Testis (tissue), 3 donors: ENCODE measurements around the gene AP2B1. TPM values are rescaled to one million over a fixed set of nuclear protein-coding genes. Genes with fewer than 3 reads are reported as not detected.

ENCODE experiments used
- DNase-seq: peaks from one replicate; pipeline ENCODE4 v3.0.0-alpha.2; 2019
- H3K27ac ChIP-seq, 2 donors: fragments of 200-600 bp; sonication (generic); one replicate each; pipeline ENCODE4 v1.5.1; 2019
- H3K27me3 ChIP-seq: fragments of 200-600 bp; sonication (generic); one replicate; pipeline ENCODE4 v1.5.1; 2019
- H3K36me3 ChIP-seq: fragments of 200-600 bp; sonication (generic); one replicate; pipeline ENCODE4 v1.5.1; 2017; ENCODE audit warnings: low read depth; ENCODE audit errors: missing control alignments
- H3K4me1 ChIP-seq: fragments of 200-600 bp; sonication (generic); one replicate; pipeline ENCODE4 v1.5.1; 2019
- H3K4me3 ChIP-seq, 2 donors: fragments of 200-600 bp; sonication (generic); one replicate each; pipeline ENCODE4 v1.5.1; 2017 to 2019
- H3K9me3 ChIP-seq: fragments of 200-600 bp; sonication (generic); one replicate; pipeline ENCODE4 v1.5.1; 2017
- POLR2A ChIP-seq: fragments of 450-650 bp; IDR thresholded peaks from one replicate; pipeline ENCODE4 v1.6.1; 2017; ENCODE audit warnings: antibody characterized with exemption, mild to moderate bottlenecking, moderate library complexity
- WGBS, 2 donors: methylation state at CpG; one replicate each; pipeline ENCODE4 v1.1.5; 2018; 5-methylcytosine and 5-hydroxymethylcytosine counted together
- intact Hi-C: fragments of 100-400 bp; cut with DNase I; formaldehyde crosslinking; loops from one replicate; pipeline ENCODE4 v1.15.1; 2023; ENCODE audit warnings: low total_unique reads
- polyA plus RNA-seq: library from polyadenylated mRNA; stranded (reverse); fragments of 350-450 nt; fragmentation: Illumina TruSeq; extraction: RNeasy Lipid Tissue Mini Kit (QIAGEN cat#74804); gene quantifications from one replicate; pipeline ENCODE4 v1.2.3, GENCODE V29; 2014; ENCODE audit warnings: low read depth, low replicate concordance; ENCODE audit not compliant: insufficient read depth
- total RNA-seq, 2 donors: library from RNA; depleted of rRNA; stranded (reverse); fragments of >200 nt; gene quantifications; one replicate each; pipeline ENCODE4 v1.2.3, GENCODE V29; 2016
- TF ChIP-seq, protein P1 (sequence below), 3 experiments: fragments of 450-650 bp in 2 of 3; fragments of 200-600 bp in 1 of 3; sonication (generic) in 1 of 3; IDR thresholded peaks; one replicate each; pipeline ENCODE4 v1.5.1; 2016 to 2019; ENCODE audit warnings: antibody characterized with exemption in 3 of 3, mild to moderate bottlenecking in 2 of 3, moderate library complexity in 1 of 3

Gene AP2B1
- total and polyA plus RNA-seq, 3 donors from 2014 or later, result 132 to 310 (median 147) TPM

DNA sequence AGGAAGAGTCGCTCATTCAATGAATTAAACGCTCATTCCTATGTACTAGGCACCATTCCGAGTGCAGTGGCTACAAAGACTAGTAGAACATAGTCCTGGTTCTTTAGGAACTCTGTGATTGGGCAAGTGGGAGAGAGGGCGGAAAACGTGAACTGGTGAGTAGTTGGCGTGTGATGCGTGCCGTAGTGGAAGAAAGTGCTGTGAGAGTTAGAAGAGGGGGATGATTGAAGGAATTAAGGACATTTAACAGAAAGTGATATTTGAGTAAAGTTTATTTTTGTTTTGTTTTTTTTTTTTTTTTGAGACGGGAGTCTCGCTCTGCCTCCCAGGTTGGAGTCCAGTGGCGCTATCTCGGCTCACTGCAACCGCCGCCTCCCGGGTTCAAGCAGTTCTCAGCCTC is 18.6 kb upstream of the AP2B1 start:
- peak overlapping the region; percentile 73 to 86 for H3K4me3 ChIP-seq
- WGBS, 2 donors, result 13 to 18% methylated on average over 15 of the region's 15 CpGs
- peak overlapping the region in 1 of 2 donors; percentile 79 for H3K27ac ChIP-seq
- TF ChIP-seq POLR2A, result no peak
- TF ChIP-seq, protein P1, sequence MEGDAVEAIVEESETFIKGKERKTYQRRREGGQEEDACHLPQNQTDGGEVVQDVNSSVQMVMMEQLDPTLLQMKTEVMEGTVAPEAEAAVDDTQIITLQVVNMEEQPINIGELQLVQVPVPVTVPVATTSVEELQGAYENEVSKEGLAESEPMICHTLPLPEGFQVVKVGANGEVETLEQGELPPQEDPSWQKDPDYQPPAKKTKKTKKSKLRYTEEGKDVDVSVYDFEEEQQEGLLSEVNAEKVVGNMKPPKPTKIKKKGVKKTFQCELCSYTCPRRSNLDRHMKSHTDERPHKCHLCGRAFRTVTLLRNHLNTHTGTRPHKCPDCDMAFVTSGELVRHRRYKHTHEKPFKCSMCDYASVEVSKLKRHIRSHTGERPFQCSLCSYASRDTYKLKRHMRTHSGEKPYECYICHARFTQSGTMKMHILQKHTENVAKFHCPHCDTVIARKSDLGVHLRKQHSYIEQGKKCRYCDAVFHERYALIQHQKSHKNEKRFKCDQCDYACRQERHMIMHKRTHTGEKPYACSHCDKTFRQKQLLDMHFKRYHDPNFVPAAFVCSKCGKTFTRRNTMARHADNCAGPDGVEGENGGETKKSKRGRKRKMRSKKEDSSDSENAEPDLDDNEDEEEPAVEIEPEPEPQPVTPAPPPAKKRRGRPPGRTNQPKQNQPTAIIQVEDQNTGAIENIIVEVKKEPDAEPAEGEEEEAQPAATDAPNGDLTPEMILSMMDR (IDR thresholded peaks at IDR 0.05), result no peak
- peak; percentile 36 for DNase-seq
- intact Hi-C loops, result no loop called here
- H3K36me3 ChIP-seq, result no peaks in the 10 kb centered on the region
- no peaks in the 10 kb centered on the region for H3K27me3 ChIP-seq
- peaks cover 10% of the 10 kb centered on the region for H3K4me1 ChIP-seq
- no peaks in the 10 kb centered on the region for H3K9me3 ChIP-seq

DNA sequence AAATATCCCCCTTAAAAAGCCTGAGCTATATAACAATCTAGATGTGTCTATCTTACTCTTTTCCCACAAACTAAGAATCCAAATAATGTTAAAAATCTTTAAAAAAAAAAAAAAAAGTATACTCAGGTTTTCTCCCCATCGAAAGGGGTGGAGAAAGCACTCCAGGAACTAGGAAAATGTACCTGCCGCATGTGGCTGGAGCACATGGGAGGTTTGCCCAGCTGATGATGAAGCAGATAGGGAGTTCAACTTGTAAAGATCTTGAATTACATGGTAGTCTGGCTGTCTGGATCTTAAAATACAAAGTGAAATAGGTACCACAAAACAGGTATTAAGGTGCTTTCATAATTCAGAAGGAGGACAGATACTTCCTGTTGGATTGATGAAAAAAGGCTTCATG is 17.7 kb upstream of the AP2B1 start:
- no peak for DNase-seq
- Histone ChIP-seq H3K27ac (no peak overlapping the region), H3K4me3 (no peak overlapping the region), H3K36me3 (no peaks in the 10 kb centered on the region), H3K9me3 (no peaks in the 10 kb centered on the region), H3K27me3 (no peaks in the 10 kb centered on the region), H3K4me1 (peaks cover 10% of the 10 kb centered on the region)
- 77 to 91% methylated on average over 2 of the region's 2 CpGs for WGBS, 2 donors
- TF ChIP-seq, protein P1 (IDR thresholded peaks at IDR 0.05), result no peak
- TF ChIP-seq POLR2A, result no peak
- intact Hi-C loops, result no loop called here

DNA sequence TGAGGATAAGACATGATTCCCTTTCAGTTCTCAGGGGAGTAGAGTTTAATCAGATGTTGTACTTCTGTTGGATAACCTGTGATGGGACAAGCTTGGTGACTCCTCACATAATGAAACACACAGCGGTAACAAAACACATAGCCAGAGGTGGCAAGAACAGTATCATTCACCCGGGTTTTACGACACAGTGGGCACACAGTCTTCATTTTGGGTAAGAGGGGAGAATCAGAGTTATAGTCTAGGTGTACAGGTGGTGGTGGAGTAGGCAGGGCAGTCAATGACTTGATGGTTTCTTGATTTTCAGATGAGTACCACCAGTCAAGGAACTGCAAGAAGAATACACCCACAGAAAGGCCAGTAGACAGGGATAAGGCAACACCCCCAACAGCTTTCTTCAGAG is 11.4 kb upstream of the AP2B1 start:
- intact Hi-C loops, result no loop called here
- TF ChIP-seq POLR2A, result no peak
- TF ChIP-seq, protein P1 (IDR thresholded peaks at IDR 0.05), result no peak

DNA sequence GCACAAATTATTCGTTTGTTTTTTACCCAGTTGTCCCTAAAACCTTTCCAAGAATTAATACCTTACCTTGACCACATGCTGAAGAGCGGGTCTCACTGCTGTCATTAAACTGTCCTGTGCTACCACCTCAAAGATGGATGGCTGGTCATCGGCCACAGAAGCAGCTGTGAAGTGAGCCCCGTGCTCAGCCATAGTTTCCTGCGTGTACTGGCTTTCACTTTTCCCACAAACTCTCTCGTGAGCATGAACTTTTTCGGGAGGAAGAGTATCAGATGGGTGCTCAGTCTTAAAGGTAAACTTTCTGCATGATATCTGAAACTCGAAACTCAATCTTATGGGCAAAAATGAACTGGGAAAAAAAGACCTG is 9.3 kb upstream of the AP2B1 start:
- Histone ChIP-seq H3K9me3 (no peaks in the 10 kb centered on the region), H3K36me3 (no peaks in the 10 kb centered on the region), H3K4me3 (peak overlapping the region; percentile 75 to 82), H3K27ac (peak overlapping the region; percentile 86 to 88), H3K4me1 (peaks cover 9% of the 10 kb centered on the region), H3K27me3 (no peaks in the 10 kb centered on the region)
- TF ChIP-seq POLR2A, result no peak
- TF ChIP-seq, protein P1 (IDR thresholded peaks at IDR 0.05), result no peak
- intact Hi-C loops, result no loop called here
- 0 to 3% methylated on average over 8 of the region's 8 CpGs for WGBS, 2 donors
- no peak for DNase-seq

More for the DNA sequence above, 11.4 kb upstream of the AP2B1 start:
- peaks cover 9% of the 10 kb centered on the region for H3K4me1 ChIP-seq
- no peak overlapping the region for H3K27ac ChIP-seq
- 83 to 88% methylated on average over 3 of the region's 3 CpGs for WGBS, 2 donors
- no peaks in the 10 kb centered on the region for H3K27me3 ChIP-seq
- no peaks in the 10 kb centered on the region for H3K36me3 ChIP-seq
- no peak overlapping the region for H3K4me3 ChIP-seq
- H3K9me3 ChIP-seq, result no peaks in the 10 kb centered on the region
- DNase-seq, result no peak

DNA sequence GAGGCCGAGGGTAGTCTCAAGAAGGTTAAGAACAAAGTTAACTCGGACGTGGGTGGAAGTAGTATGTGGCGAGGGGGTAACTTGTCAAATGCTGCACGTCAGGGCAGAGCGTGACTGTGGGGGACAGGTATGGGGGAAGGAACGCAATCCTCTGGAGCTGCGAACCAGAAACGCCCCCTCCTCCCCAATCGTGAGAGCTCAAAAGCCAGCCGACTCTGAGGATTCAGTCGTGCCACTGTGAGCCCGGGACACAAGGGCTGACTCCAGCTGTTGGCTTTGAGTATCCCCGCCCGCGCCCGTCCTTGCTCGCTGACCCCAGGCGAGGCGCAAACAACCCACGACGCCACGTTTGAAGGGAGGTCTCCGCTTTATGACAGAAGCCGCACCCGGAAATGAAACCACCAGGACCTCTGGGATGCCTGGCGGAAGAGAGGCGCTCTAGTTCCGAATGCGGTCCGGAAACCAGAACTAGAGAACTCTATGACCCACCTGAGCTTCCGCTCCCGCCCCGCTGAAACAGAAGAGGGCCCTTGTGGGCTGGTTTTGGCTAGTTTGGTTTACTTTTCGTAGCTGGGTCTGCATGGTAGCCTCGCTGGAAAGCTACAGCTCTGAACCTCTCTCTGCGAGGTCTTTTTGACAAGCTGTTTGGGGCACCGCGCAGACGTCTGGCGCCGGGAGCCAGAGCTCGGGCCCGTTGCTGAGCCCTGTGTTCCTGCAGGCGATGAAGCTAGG is 8.8 kb upstream of the AP2B1 start, which contains the start of gene PEX12:
PEX12 (minus strand) TSS at position 375 of the 732 bp plus-strand sequence. CDS start 550 bp downstream, outside the sequence.
- DNase-seq, result peak; percentile 98
- no peaks in the 10 kb centered on the region for H3K36me3 ChIP-seq
- intact Hi-C loops, result no loop called here
- peak within 1 kb of the TSS; percentile 75 to 82 for H3K4me3 ChIP-seq
- peaks cover 9% of the 10 kb centered on the region for H3K4me1 ChIP-seq
- H3K9me3 ChIP-seq, result no peaks in the 10 kb centered on the region
- H3K27me3 ChIP-seq, result no peaks in the 10 kb centered on the region
- 0 to 1% methylated on average over 25 to 45 of the region's 45 CpGs for WGBS, 2 donors
- TF ChIP-seq, protein P1 (IDR thresholded peaks at IDR 0.05), result no peak
- H3K27ac ChIP-seq, result peak within 1 kb of the TSS; percentile 86 to 88
